Neural cell (in vitro differentiated cells): ENCODE data around the gene TCF12. TPM values are rescaled to one million over a fixed set of nuclear protein-coding genes. Genes with fewer than 3 reads are reported as not detected.

Source experiments
- H2AFZ ChIP-seq: fragments of 200-600, 300-800 bp; sonication (generic), shearing (Covaris generic); 2 replicates; pipeline ENCODE4 v1.6.0; 2014; ENCODE audit warnings: low read depth, mild to moderate bottlenecking, antibody characterized with exemption, low read length, moderate library complexity
- H3F3A ChIP-seq: fragments of 200-600 bp; shearing (Covaris generic); 2 replicates; pipeline ENCODE4 v1.6.1; 2016; ENCODE audit warnings: mild to moderate bottlenecking, moderate library complexity, mixed read lengths, antibody characterized with exemption, low read length; ENCODE audit not compliant: insufficient read depth, poor library complexity, severe bottlenecking
- H3K27ac ChIP-seq: fragments of 200-600, 300-800 bp; sonication (generic), shearing (Covaris generic); 2 replicates; pipeline ENCODE4 v1.5.1; 2014; ENCODE audit warnings: mild to moderate bottlenecking, low read length, moderate library complexity
- H3K27me3 ChIP-seq: fragments of 300-800, 200-600 bp; sonication (generic), shearing (Covaris generic); 2 replicates; pipeline ENCODE4 v1.6.0; 2014; ENCODE audit warnings: mild to moderate bottlenecking, low read depth, low read length, moderate library complexity; ENCODE audit not compliant: insufficient read depth
- H3K36me3 ChIP-seq: fragments of 300-800, 200-600 bp; sonication (generic), shearing (Covaris generic); 2 replicates; pipeline ENCODE4 v1.5.1; 2014; ENCODE audit warnings: mild to moderate bottlenecking, antibody characterized with exemption, low read length, moderate library complexity; ENCODE audit not compliant: insufficient read depth
- H3K4me2 ChIP-seq: fragments of 300-800, 200-600 bp; sonication (generic), shearing (Covaris generic); 2 replicates; pipeline ENCODE4 v1.6.0; 2014; ENCODE audit warnings: mild to moderate bottlenecking, low read length
- H3K4me3 ChIP-seq: fragments of 300-800, 200-600 bp; sonication (generic), shearing (Covaris generic); 2 replicates; pipeline ENCODE4 v1.5.1; 2014; ENCODE audit warnings: mild to moderate bottlenecking, low read length, moderate library complexity
- H3K79me2 ChIP-seq: fragments of 200-600 bp; shearing (Covaris generic); replicated peaks from 2 replicates; pipeline ENCODE4 v1.6.0; 2014; ENCODE audit warnings: mild to moderate bottlenecking, low read length, moderate library complexity; ENCODE audit not compliant: insufficient read depth
- H3K9ac ChIP-seq: fragments of 300-800, 200-600 bp; sonication (generic), shearing (Covaris generic); 2 replicates; pipeline ENCODE4 v1.6.1; 2016; ENCODE audit warnings: mild to moderate bottlenecking, low read length, mixed read lengths
- H3K9me2 ChIP-seq: fragments of 200-600 bp; shearing (Covaris generic); 2 replicates; pipeline ENCODE4 v1.6.1; 2016; ENCODE audit warnings: mild to moderate bottlenecking, low read length, mixed read lengths; ENCODE audit not compliant: insufficient read depth
- H3K9me3 ChIP-seq: fragments of 200-600, 300-800 bp; sonication (generic), shearing (Covaris generic); 2 replicates; pipeline ENCODE4 v1.6.1; 2016; ENCODE audit warnings: mild to moderate bottlenecking, mixed run types, low read length, moderate library complexity, mixed read lengths
- H4K20me1 ChIP-seq: fragments of 200-600 bp; shearing (Covaris generic); 2 replicates; pipeline ENCODE4 v1.6.1; 2016; ENCODE audit warnings: mild to moderate bottlenecking, mixed run types; ENCODE audit not compliant: insufficient read depth
- CTCF ChIP-seq: fragments of 450-650 bp; IDR thresholded peaks from 2 replicates; pipeline ENCODE4 v1.5.1; 2014; ENCODE audit warnings: antibody characterized with exemption, mild to moderate bottlenecking, moderate library complexity; ENCODE audit not compliant: poor library complexity, severe bottlenecking
- EP300 ChIP-seq: fragments of 450-650 bp; conservative IDR thresholded peaks from 2 replicates; pipeline ENCODE4 v1.6.1; 2014; ENCODE audit warnings: antibody characterized with exemption, mild to moderate bottlenecking, moderate library complexity; ENCODE audit not compliant: poor library complexity, severe bottlenecking
- EZH2 ChIP-seq: fragments of 200-600, 300-800 bp; shearing (Covaris generic), sonication (generic); IDR thresholded peaks from 2 replicates; pipeline ENCODE4 v1.6.1; 2014; ENCODE audit warnings: antibody characterized with exemption, low read length, borderline replicate concordance, mild to moderate bottlenecking; ENCODE audit not compliant: insufficient read depth, poor library complexity, severe bottlenecking
- MXI1 ChIP-seq: fragments of 450-650 bp; conservative IDR thresholded peaks from 2 replicates; pipeline ENCODE4 v1.6.1; 2014; ENCODE audit warnings: antibody characterized with exemption, mild to moderate bottlenecking; ENCODE audit not compliant: poor library complexity, severe bottlenecking
- POLR2AphosphoS5 ChIP-seq: IDR thresholded peaks from 2 replicates; pipeline ENCODE4 v1.6.1; 2012
- RAD21 ChIP-seq: fragments of 450-650 bp; conservative IDR thresholded peaks from 2 replicates; pipeline ENCODE4 v1.6.1; 2014; ENCODE audit warnings: antibody characterized with exemption, mild to moderate bottlenecking, moderate library complexity
- REST ChIP-seq: IDR thresholded peaks from 2 replicates; pipeline ENCODE4 v1.6.1; 2012; ENCODE audit warnings: borderline replicate concordance
- SMC3 ChIP-seq: fragments of 450-650 bp; conservative IDR thresholded peaks from 2 replicates; pipeline ENCODE4 v1.6.1; 2014; ENCODE audit warnings: antibody characterized with exemption, mild to moderate bottlenecking, moderate library complexity; ENCODE audit not compliant: poor library complexity
- TAF1 ChIP-seq: IDR thresholded peaks from 2 replicates; pipeline ENCODE4 v1.6.1; 2012; ENCODE audit warnings: low read depth
- polyA plus RNA-seq: library from polyadenylated mRNA; depleted of rRNA; stranded (reverse); fragments of >200 nt; gene quantifications from 2 replicates; pipeline ENCODE4 v1.2.3, GENCODE V29; 2014

TCF12 gene
- polyA plus RNA-seq, 1 donor from 2014 or later: 52.7 TPM

- Histone ChIP-seq H3K36me3 (no peaks in the 10 kb centered on the region), H4K20me1 (no peaks in the 10 kb centered on the region), H3F3A (no peaks in the 10 kb centered on the region), H3K4me3 (no peak overlapping the region), H3K9ac (no peak overlapping the region), H3K4me2 (no peak overlapping the region), H3K27me3 (no peaks in the 10 kb centered on the region), H3K27ac (no peak overlapping the region), H3K9me3 (no peaks in the 10 kb centered on the region), H2AFZ (no peak overlapping the region), H3K79me2 (no peaks in the 10 kb centered on the region), H3K9me2 (no peaks in the 10 kb centered on the region)
- TF ChIP-seq MXI1 (no peak), REST (no peak), SMC3 (no peak), EP300 (no peak)
These were observed 333.5 kb downstream of the TCF12 start for GRCh38 chr15:57251941-57252340.

GRCh38 chr15:57253082-57253481 lies 334.6 kb downstream of the TCF12 start:
- Histone ChIP-seq H3K27me3 (no peaks in the 10 kb centered on the region), H3K9me2 (no peaks in the 10 kb centered on the region), H3K4me3 (no peak overlapping the region), H3K9me3 (no peaks in the 10 kb centered on the region), H3K9ac (no peak overlapping the region), H3K27ac (no peak overlapping the region), H3K36me3 (no peaks in the 10 kb centered on the region), H3K4me2 (no peak overlapping the region), H2AFZ (no peak overlapping the region), H4K20me1 (no peaks in the 10 kb centered on the region), H3F3A (no peaks in the 10 kb centered on the region), H3K79me2 (no peaks in the 10 kb centered on the region)
- TF ChIP-seq SMC3: no peak
- TF ChIP-seq EZH2: no peak
- no peak for TF ChIP-seq RAD21
- TF ChIP-seq TAF1: no peak
- TF ChIP-seq MXI1: no peak
- TF ChIP-seq REST: no peak
- TF ChIP-seq CTCF: no peak
- TF ChIP-seq EP300: no peak
- no peak for TF ChIP-seq POLR2AphosphoS5
